Hematopoietic multipotent progenitor cell treated with erythropoietin and hydrocortisone succinate and interleukin-3 and kit ligand, for 15 days (in vitro differentiated cells): ENCODE measurements around the gene KNCN.

ENCODE experiments used
- DNase-seq: peaks from one replicate; pipeline ENCODE4 v3.0.0-alpha.2; 2015; ENCODE audit warnings: low spot score

KNCN gene

GRCh38 chr1:46523496-46524353 is 27.7 kb downstream of the KNCN start:
- peak; percentile 81 for DNase-seq

GRCh38 chr1:46522969-46523320 is 28.5 kb downstream of the KNCN start:
- DNase-seq = no peak

GRCh38 chr1:46522184-46522968 is 29.1 kb downstream of the KNCN start:
- DNase-seq = peak; percentile 87

GRCh38 chr1:46521414-46521813 is 30.0 kb downstream of the KNCN start:
- no peak for DNase-seq

- DNase-seq = no peak
These were observed 31.2 kb downstream of the KNCN start for GRCh38 chr1:46520063-46520911.

- no peak for DNase-seq
These were observed 32.2 kb downstream of the KNCN start for GRCh38 chr1:46519209-46519608.

GRCh38 chr1:46517932-46518498 is 33.4 kb downstream of the KNCN start:
- no peak for DNase-seq

- DNase-seq = no peak
These were observed 34.3 kb downstream of the KNCN start for GRCh38 chr1:46517010-46517600.

GRCh38 chr1:46516200-46516950 is 35.1 kb downstream of the KNCN start:
- DNase-seq = peak; percentile 51

- DNase-seq = no peak
These were observed 35.9 kb downstream of the KNCN start for GRCh38 chr1:46515576-46515975.

GRCh38 chr1:46513536-46513935 is 37.9 kb downstream of the KNCN start:
- DNase-seq = no peak

GRCh38 chr1:46512792-46513190 is 38.7 kb downstream of the KNCN start:
- DNase-seq = no peak

GRCh38 chr1:46512135-46512791 is 39.2 kb downstream of the KNCN start:
- no peak for DNase-seq

GRCh38 chr1:46510998-46511365 is 40.5 kb downstream of the KNCN start:
- no peak for DNase-seq

- DNase-seq = no peak
These were observed 41.0 kb downstream of the KNCN start for GRCh38 chr1:46510341-46510997.

- DNase-seq = no peak
These were observed 42.7 kb downstream of the KNCN start for GRCh38 chr1:46508757-46509156.

- no peak for DNase-seq
These were observed 44.8 kb downstream of the KNCN start for GRCh38 chr1:46506470-46507219.

- DNase-seq = no peak
These were observed 48.0 kb downstream of the KNCN start for GRCh38 chr1:46503421-46503820.

- DNase-seq = no peak
These were observed 49.9 kb downstream of the KNCN start for GRCh38 chr1:46501528-46501927.
